ENCODE measurements around the gene ZBTB26.
A peak's percentile ranks its signal among the peaks of the same experiment; 100 is the strongest.
"Not testable (repeated sequence)": the region's sequence is repeated elsewhere in the genome, so short reads cannot be mapped to it uniquely, and the experiment has no call there.

Gene ZBTB26

DNA sequence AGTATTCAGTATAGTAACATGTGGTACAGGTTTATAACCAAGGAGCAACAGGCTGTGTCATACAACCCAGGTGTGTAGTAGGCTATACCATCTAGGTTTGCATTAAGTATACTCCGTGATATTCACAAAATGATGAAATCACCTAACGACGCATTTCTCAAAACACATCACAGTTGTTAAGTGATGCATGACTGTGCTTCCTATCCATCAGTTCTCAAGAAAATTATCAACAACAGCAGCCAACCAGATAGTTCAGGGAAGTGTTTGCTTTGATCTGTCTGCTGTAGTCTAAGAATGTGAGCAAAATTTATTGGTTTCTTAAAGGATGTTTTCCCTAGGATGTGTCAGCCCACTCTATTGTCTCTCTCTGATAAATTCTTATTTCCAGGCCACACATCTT lies 7.4 kb downstream of the ZBTB26 start:
- DNase-seq, result no peak

DNA sequence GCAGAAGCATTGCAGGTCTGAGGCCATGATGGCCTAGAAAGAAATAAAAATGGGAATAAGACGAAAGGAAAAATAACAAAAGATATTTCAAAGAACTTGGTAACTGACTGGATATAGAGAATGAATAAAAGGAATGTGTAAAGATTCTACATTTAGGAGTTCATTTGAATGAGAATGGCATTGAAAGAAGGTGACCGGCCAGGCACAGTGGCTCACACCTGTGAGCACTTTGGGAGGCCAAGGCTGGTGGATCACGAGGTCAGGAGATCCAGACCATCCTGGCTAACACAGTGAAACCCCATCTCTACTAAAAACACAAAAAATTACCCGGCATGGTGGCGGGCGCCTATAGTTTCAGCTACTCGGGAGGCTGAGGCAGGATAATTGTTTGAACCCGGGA lies 8.6 kb downstream of the ZBTB26 start:
- DNase-seq, result no peak

DNA sequence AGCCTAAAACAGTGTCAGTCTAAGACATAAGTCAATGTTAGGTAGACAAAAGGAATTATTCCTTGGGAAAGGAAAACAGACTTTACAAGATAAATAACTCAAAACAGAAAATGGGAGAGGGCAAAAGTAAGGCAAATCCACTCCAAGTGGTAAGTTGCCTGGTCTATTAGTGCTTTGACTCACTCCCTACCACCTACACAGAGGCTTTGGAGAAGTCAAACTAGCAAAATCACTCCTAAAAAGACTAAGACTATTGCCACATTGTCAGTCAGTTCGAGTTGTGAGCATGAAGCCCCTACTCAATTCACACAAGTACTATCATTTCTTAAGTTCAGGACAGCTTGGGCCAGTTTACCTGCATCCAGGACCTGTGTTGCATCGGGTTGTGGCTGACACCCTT lies 13.0 kb downstream of the ZBTB26 start:
- DNase-seq, result no peak

GRCh38 chr9:122912964-122913673 lies 18.2 kb downstream of the ZBTB26 start, which contains the start of gene ZBTB6:
ZBTB6 (minus strand) TSS chr9:122913323; CDS start chr9:122912072, 1,251 bp downstream.
- DNase-seq, result peak; percentile 77

- DNase-seq, result no peak
These were observed 18.7 kb downstream of the ZBTB26 start for GRCh38 chr9:122912671-122912963.

- DNase-seq, result not testable (repeated sequence)
These were observed 25.2 kb downstream of the ZBTB26 start for GRCh38 chr9:122906122-122906521.

GRCh38 chr9:122904823-122905710 lies 26.2 kb downstream of the ZBTB26 start, which contains the start of gene RC3H2:
RC3H2 (minus strand) TSS chr9:122905359; CDS start chr9:122897509, 7,850 bp downstream.
- DNase-seq, result peak; percentile 97

DNA sequence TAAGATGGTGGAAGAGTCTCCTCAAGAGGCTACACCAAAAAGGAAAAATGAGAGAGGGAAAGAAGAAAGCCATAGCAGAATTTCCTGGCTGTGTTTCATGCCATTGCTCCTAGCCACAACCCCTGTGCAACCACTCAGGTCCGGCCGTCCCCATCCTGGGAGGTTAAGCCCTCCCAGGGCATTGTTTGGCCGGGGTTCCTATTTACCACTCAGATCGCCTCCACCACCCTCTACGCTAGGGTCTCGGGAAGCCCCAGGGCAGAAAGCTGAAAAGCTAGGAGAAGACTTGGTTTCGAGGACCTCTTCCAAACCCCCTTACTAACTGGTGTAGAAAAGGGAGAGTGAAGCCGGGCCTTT lies 26.9 kb downstream of the ZBTB26 start:
- DNase-seq, result no peak

- no peak for DNase-seq
These were observed 30.5 kb downstream of the ZBTB26 start for GRCh38 chr9:122900791-122901190.

DNA sequence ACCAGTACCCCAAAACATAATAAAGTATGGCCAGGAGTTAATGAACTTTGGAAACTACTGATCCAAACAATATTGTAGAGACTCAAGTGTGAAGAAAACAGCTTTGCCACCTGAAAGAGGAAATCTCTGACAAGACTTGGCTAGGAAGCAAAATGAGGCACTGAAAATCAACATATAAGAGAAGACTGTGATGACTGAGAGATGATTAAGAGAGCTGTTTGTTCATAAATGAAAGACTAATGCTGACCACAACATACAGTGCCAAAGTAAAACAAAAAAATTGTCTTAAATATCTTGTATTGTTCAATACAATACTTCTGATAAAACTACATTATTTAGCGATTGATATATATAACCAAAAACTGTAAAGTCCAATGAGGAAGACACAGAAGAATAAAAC lies 33.3 kb downstream of the ZBTB26 start:
- DNase-seq, result no peak

GRCh38 chr9:122888480-122888879 lies 42.8 kb downstream of the ZBTB26 start:
- no peak for DNase-seq

GRCh38 chr9:122883125-122883524 lies 48.2 kb downstream of the ZBTB26 start:
- DNase-seq, result no peak

- DNase-seq, result no peak
These were observed 51.9 kb downstream of the ZBTB26 start for GRCh38 chr9:122879443-122879842.

DNA sequence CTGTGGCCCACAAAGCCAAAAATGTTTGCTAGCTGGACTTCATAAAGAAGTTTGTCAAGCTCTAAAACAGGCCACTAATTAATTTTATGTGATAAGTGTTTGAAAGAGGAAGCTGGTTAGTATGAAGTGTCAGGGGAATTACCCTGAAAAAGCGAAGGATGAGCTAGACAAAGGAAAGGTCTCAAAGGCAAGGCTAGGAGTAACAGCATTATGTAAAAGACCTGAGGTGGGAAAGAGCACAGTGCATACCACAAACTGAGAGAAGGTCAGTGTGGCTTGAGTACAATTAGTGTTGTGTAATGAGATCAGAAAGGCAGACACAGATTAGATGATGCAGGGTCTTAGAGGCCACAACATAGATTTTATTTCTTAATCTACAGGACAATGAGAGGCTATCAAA lies 55.8 kb downstream of the ZBTB26 start:
- DNase-seq, result no peak

DNA sequence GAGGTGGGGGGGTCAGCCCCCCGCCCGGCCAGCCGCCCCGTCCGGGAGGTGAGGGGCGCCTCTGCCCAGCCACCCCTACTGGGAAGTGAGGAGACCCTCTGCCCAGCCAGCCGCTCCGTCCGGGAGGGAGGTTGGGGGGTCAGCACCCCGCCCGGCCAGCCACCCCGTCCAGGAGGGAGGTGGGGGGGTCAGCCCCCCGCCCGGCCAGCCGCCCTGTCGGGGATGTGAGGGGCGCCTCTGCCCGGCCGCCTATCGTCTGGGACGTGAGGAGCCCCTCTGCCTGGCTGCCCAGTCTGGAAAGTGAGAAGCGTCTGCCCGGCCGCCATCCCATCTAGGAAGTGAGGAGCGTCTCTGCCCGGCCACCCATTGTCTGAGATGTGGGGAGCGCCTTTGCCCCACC lies 64.0 kb downstream of the ZBTB26 start:
- not testable (repeated sequence) for DNase-seq

GRCh38 chr9:122866079-122866478 lies 65.2 kb downstream of the ZBTB26 start:
- no peak for DNase-seq
